Liver (tissue), 9 donors: ENCODE data around the gene PSMB9. TPM values are rescaled to one million over a fixed set of nuclear protein-coding genes. Genes with fewer than 3 reads are reported as not detected.

Experiments used
- DNase-seq: peaks from one replicate; pipeline ENCODE4 v3.0.0-alpha.2; 2017; ENCODE audit warnings: low spot score
- H3K27ac ChIP-seq, 2 donors: one replicate each; pipeline ENCODE4 v1.7.0; 2013; ENCODE audit warnings: inconsistent platforms in 2 of 2, low read length in 2 of 2, control low read depth in 1 of 2, low read depth in 1 of 2, mild to moderate bottlenecking in 1 of 2
- H3K27me3 ChIP-seq, 4 donors: one replicate each; pipeline versions ENCODE4 v1.6.1 to v1.7.0; 2013; ENCODE audit warnings: low read length in 3 of 4, inconsistent platforms in 1 of 4, mild to moderate bottlenecking in 1 of 4, moderate library complexity in 1 of 4; ENCODE audit not compliant: control insufficient read depth in 4 of 4, insufficient read depth in 4 of 4
- H3K36me3 ChIP-seq, 4 donors: one replicate each; pipeline versions ENCODE4 v1.6.1 to v1.7.0; 2013; ENCODE audit warnings: low read length in 3 of 4, mild to moderate bottlenecking in 3 of 4, low read depth in 1 of 4, moderate library complexity in 1 of 4; ENCODE audit not compliant: control insufficient read depth in 4 of 4, insufficient read depth in 3 of 4
- H3K4me1 ChIP-seq, 4 donors: one replicate each; pipeline versions ENCODE4 v1.6.1 to v1.7.0; 2013; ENCODE audit warnings: low read length in 3 of 4, mild to moderate bottlenecking in 3 of 4, moderate library complexity in 1 of 4; ENCODE audit not compliant: control insufficient read depth in 4 of 4, insufficient read depth in 4 of 4
- H3K4me3 ChIP-seq, 3 donors: one replicate each; pipeline versions ENCODE4 v1.6.1 to v1.7.0; 2013; ENCODE audit warnings: low read length in 3 of 3, control low read depth in 1 of 3, low read depth in 1 of 3, mild to moderate bottlenecking in 1 of 3
- H3K9ac ChIP-seq, 2 donors: one replicate each; pipeline ENCODE4 v1.7.0; 2013; ENCODE audit warnings: low read length in 2 of 2, mild to moderate bottlenecking in 2 of 2, moderate library complexity in 2 of 2, control low read depth in 1 of 2, low read depth in 1 of 2
- H3K9me3 ChIP-seq, 4 donors: one replicate each; pipeline versions ENCODE4 v1.6.1 to v1.7.0; 2013; ENCODE audit warnings: low read length in 3 of 4; ENCODE audit not compliant: control insufficient read depth in 4 of 4
- ATF3 ChIP-seq: IDR thresholded peaks from 2 replicates; pipeline ENCODE4 v1.6.1; 2016; ENCODE audit warnings: antibody characterized with exemption
- CTCF ChIP-seq: fragments of 150-350 bp; IDR thresholded peaks from 2 replicates; pipeline ENCODE4 v1.5.1; 2017; ENCODE audit warnings: improper control_type of control experiment, low read depth, low read length; ENCODE audit not compliant: missing input control
- EGR1 ChIP-seq, 2 donors: IDR thresholded peaks; 2 replicates each; pipeline ENCODE4 v1.6.1; 2016 to 2018; ENCODE audit warnings: antibody characterized with exemption in 2 of 2, low read depth in 2 of 2
- FOXA1 ChIP-seq: IDR thresholded peaks from 2 replicates; pipeline ENCODE4 v1.6.1; 2016; ENCODE audit warnings: antibody characterized with exemption
- FOXA2 ChIP-seq: IDR thresholded peaks from 2 replicates; pipeline ENCODE4 v1.6.1; 2016; ENCODE audit warnings: antibody characterized with exemption
- GABPA ChIP-seq, 2 donors: IDR thresholded peaks in 1 of 2; conservative IDR thresholded peaks in 1 of 2; 2 replicates each; pipeline ENCODE4 v1.6.1; 2016; ENCODE audit warnings: antibody characterized with exemption in 2 of 2, mild to moderate bottlenecking in 1 of 2, moderate library complexity in 1 of 2
- HNF4A ChIP-seq, 2 donors: conservative IDR thresholded peaks; 2 replicates each; pipeline ENCODE4 v1.6.1; 2016; ENCODE audit warnings: antibody characterized with exemption in 2 of 2, mild to moderate bottlenecking in 2 of 2
- HNF4G ChIP-seq: IDR thresholded peaks from 2 replicates; pipeline ENCODE4 v1.6.1; 2016; ENCODE audit warnings: antibody characterized with exemption
- JUND ChIP-seq, 2 donors: IDR thresholded peaks; 2 replicates each; pipeline ENCODE4 v1.6.1; 2016; ENCODE audit warnings: antibody characterized with exemption in 2 of 2
- NR2F2 ChIP-seq: IDR thresholded peaks from 2 replicates; pipeline ENCODE4 v1.6.1; 2016; ENCODE audit warnings: antibody characterized with exemption
- RAD21 ChIP-seq, 2 donors: IDR thresholded peaks; 2 replicates each; pipeline ENCODE4 v1.6.1; 2016; ENCODE audit warnings: antibody characterized with exemption in 2 of 2, mild to moderate bottlenecking in 2 of 2
- REST ChIP-seq: IDR thresholded peaks from 2 replicates; pipeline ENCODE4 v1.6.1; 2016; ENCODE audit warnings: antibody characterized with exemption, mild to moderate bottlenecking
- RXRA ChIP-seq, 2 donors: IDR thresholded peaks; 2 replicates each; pipeline ENCODE4 v1.6.1; 2017 to 2018; ENCODE audit warnings: antibody characterized with exemption in 2 of 2, mild to moderate bottlenecking in 1 of 2
- SP1 ChIP-seq: IDR thresholded peaks from 2 replicates; pipeline ENCODE4 v1.6.1; 2018; ENCODE audit warnings: antibody characterized with exemption, mild to moderate bottlenecking
- TAF1 ChIP-seq: conservative IDR thresholded peaks from 2 replicates; pipeline ENCODE4 v1.6.1; 2016; ENCODE audit warnings: antibody characterized with exemption, mild to moderate bottlenecking
- YY1 ChIP-seq: IDR thresholded peaks from 2 replicates; pipeline ENCODE4 v1.6.1; 2016; ENCODE audit warnings: antibody characterized with exemption, mild to moderate bottlenecking
- WGBS: extraction: QIAGEN DNeasy Blood & Tissue Kit; methylation state at CpG from one replicate; pipeline ENCODE4 v1.1.7; 2013; 5-methylcytosine and 5-hydroxymethylcytosine counted together
- polyA plus RNA-seq, 2 donors: library from polyadenylated mRNA; stranded (reverse) in 1 of 2; unstranded in 1 of 2; fragments of 200-250 nt in 1 of 2; fragments of >200 nt in 1 of 2; fragmentation: Nextera tagmentation in 1 of 2; extraction: Ambion mirVana in 1 of 2; gene quantifications; one replicate each; pipeline versions ENCODE4 v1.2.1 to v1.2.3, GENCODE V29; 2013 to 2015
- total RNA-seq, 2 donors: library from RNA; depleted of rRNA; stranded (reverse); fragments of >200 nt; gene quantifications; one replicate each; pipeline ENCODE4 v1.2.3, GENCODE V29; 2014
- TF ChIP-seq, protein P1 (sequence below): IDR thresholded peaks from 2 replicates; pipeline ENCODE4 v1.6.1; 2016; ENCODE audit warnings: antibody characterized with exemption
- TF ChIP-seq, protein P2 (sequence below): IDR thresholded peaks from 2 replicates; pipeline ENCODE4 v1.6.1; 2016; ENCODE audit warnings: antibody characterized with exemption
- donor health status: healthy.
- donor health status: healthy.
- donor health status: healthy.
- donor health status: healthy.
- donor health status: healthy.

Gene PSMB9
- total and polyA plus RNA-seq, 4 donors = 11.7 to 31.6 (median 20.2) TPM

DNA sequence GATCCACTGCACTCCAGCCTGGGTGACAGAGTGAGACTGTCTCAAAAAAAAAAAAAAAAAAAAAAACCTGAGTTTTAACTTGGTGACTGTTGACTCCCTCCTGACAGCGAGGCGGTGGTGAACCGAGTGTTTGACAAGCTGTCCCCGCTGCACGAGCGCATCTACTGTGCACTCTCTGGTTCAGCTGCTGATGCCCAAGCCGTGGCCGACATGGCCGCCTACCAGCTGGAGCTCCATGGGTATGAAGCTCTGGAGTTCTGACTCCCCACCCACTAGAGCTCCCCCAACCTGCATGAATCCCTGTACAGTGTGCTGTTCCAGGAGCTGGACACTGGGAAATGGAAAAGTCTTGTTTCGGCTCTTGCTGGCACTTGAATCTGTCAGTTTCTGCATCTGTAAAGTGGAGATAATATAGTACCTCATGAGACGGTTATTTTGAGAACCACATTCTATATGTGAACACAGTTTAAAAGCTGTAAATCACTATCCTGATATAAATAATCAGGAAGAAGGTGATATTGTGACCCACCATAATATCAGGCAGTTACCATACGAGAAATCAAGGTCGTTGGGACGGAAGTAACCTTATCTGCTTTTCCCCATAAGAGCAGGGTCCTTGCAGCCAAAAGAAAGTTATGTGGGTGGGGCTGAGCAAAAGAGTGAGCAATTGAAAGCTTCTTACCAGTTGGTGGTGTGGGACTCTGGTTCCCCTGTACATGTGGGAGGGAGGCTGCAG lies 3.3 kb downstream of the PSMB9 start:
- 91% methylated on average over 14 of the region's 14 CpGs for WGBS
- Histone ChIP-seq H3K4me1 (peaks cover 4 to 14% (median 7%) of the 10 kb centered on the region in 4 donors), H3K9me3 (no peaks in the 10 kb centered on the region), H3K4me3 (no peak overlapping the region), H3K27ac (no peak overlapping the region), H3K9ac (no peak overlapping the region), H3K27me3 (no peaks in the 10 kb centered on the region), H3K36me3 (peaks cover 2 to 24% (median 21%) of the 10 kb centered on the region in 4 donors)
- DNase-seq = no peak
- no peak for TF ChIP-seq NR2F2
- no peak for TF ChIP-seq JUND (IDR thresholded peaks at IDR 0.05)
- no peak for TF ChIP-seq HNF4A (conservative IDR thresholded peaks at IDR 0.05)
- TF ChIP-seq GABPA (IDR thresholded peaks at IDR 0.05 in 1 of 2, conservative IDR thresholded peaks at IDR 0.05 in 1 of 2) = no peak
- no peak for TF ChIP-seq YY1
- no peak for TF ChIP-seq RXRA (IDR thresholded peaks at IDR 0.05)
- no peak for TF ChIP-seq ATF3
- no peak for TF ChIP-seq REST
- TF ChIP-seq HNF4G = no peak
- no peak for TF ChIP-seq EGR1 (IDR thresholded peaks at IDR 0.05; ENCODE audit: low read depth in 2 of 2)
- TF ChIP-seq, protein P1, sequence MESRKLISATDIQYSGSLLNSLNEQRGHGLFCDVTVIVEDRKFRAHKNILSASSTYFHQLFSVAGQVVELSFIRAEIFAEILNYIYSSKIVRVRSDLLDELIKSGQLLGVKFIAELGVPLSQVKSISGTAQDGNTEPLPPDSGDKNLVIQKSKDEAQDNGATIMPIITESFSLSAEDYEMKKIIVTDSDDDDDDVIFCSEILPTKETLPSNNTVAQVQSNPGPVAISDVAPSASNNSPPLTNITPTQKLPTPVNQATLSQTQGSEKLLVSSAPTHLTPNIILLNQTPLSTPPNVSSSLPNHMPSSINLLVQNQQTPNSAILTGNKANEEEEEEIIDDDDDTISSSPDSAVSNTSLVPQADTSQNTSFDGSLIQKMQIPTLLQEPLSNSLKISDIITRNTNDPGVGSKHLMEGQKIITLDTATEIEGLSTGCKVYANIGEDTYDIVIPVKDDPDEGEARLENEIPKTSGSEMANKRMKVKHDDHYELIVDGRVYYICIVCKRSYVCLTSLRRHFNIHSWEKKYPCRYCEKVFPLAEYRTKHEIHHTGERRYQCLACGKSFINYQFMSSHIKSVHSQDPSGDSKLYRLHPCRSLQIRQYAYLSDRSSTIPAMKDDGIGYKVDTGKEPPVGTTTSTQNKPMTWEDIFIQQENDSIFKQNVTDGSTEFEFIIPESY = no peak
- no peak for TF ChIP-seq FOXA2
- no peak for TF ChIP-seq TAF1
- TF ChIP-seq, protein P2, sequence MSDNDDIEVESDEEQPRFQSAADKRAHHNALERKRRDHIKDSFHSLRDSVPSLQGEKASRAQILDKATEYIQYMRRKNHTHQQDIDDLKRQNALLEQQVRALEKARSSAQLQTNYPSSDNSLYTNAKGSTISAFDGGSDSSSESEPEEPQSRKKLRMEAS = no peak
- no peak for TF ChIP-seq FOXA1
- no peak for TF ChIP-seq CTCF
- no peak for TF ChIP-seq SP1
- no peak for TF ChIP-seq RAD21 (IDR thresholded peaks at IDR 0.05)
